HG02623 (cell line): ENCODE results near the gene HDAC9.
"Not testable (repeated sequence)": the region's sequence is repeated elsewhere in the genome, so short reads cannot be mapped to it uniquely, and the experiment has no call there.

ENCODE experiments used
- ATAC-seq: cut with Tn5 transposase; IDR thresholded peaks from one replicate; pipeline ENCODE4 v1.9.1; 2021; ENCODE audit warnings: moderate library complexity; ENCODE audit not compliant: unreplicated experiment

HDAC9 gene

GRCh38 chr7:18995811-18996426 is 500.4 kb downstream of the HDAC9 start:
- ATAC-seq = no peak

- ATAC-seq = no peak
Observed at GRCh38 chr7:18996583-18996982, 501.0 kb downstream of the HDAC9 start.

- no peak for ATAC-seq
Observed at GRCh38 chr7:18997477-18998150, 502.1 kb downstream of the HDAC9 start.

GRCh38 chr7:19000410-19000809 is 504.9 kb downstream of the HDAC9 start:
- ATAC-seq = no peak

GRCh38 chr7:19001854-19002253 is 506.3 kb downstream of the HDAC9 start:
- ATAC-seq = no peak

- no peak for ATAC-seq
Observed at GRCh38 chr7:19009241-19009935, 513.8 kb downstream of the HDAC9 start.

- ATAC-seq = no peak
Observed at GRCh38 chr7:19009936-19010280, 514.4 kb downstream of the HDAC9 start.

- no peak for ATAC-seq
Observed at GRCh38 chr7:19011212-19011611, 515.7 kb downstream of the HDAC9 start.

GRCh38 chr7:19015098-19015497 is 519.5 kb downstream of the HDAC9 start:
- no peak for ATAC-seq

GRCh38 chr7:19016140-19016539 is 520.6 kb downstream of the HDAC9 start:
- ATAC-seq = no peak

GRCh38 chr7:19017374-19017773 is 521.8 kb downstream of the HDAC9 start:
- no peak for ATAC-seq

- no peak for ATAC-seq
Observed at GRCh38 chr7:19020062-19020461, 524.5 kb downstream of the HDAC9 start.

- no peak for ATAC-seq
Observed at GRCh38 chr7:19020711-19021110, 525.2 kb downstream of the HDAC9 start.

- ATAC-seq = no peak
Observed at GRCh38 chr7:19023477-19023876, 527.9 kb downstream of the HDAC9 start.

- no peak for ATAC-seq
Observed at GRCh38 chr7:19024261-19024660, 528.7 kb downstream of the HDAC9 start.

GRCh38 chr7:19026888-19027287 is 531.3 kb downstream of the HDAC9 start:
- ATAC-seq = no peak

GRCh38 chr7:19030281-19030680 is 534.7 kb downstream of the HDAC9 start:
- ATAC-seq = no peak

- not testable (repeated sequence) for ATAC-seq
Observed at GRCh38 chr7:19032942-19033341, 537.4 kb downstream of the HDAC9 start.

GRCh38 chr7:19051767-19052375 is 556.3 kb downstream of the HDAC9 start:
- ATAC-seq = peak; percentile 80
